Measurements from ENCODE around the gene ANXA7.

ANXA7 gene

GRCh38 chr10:73388228-73388627, 25.6 kb downstream of the ANXA7 start:
- Histone ChIP-seq H3K27me3 (ENCODE audit: control insufficient read depth, insufficient read depth, low read length) (no peaks in the 10 kb centered on the region), H3K4me3 (ENCODE audit: low read depth, low read length) (no peak overlapping the region), H3K36me3 (ENCODE audit: control insufficient read depth, insufficient read depth, low read length) (no peaks in the 10 kb centered on the region), H3K9me3 (ENCODE audit: control insufficient read depth, low read length) (no peaks in the 10 kb centered on the region), H3K79me2 (peaks cover 27% of the 10 kb centered on the region), H3K4me2 (ENCODE audit: low read length) (no peak overlapping the region), H3K9ac (no peak overlapping the region), H2AFZ (no peak overlapping the region), H3K4me1 (no peaks in the 10 kb centered on the region), H3K27ac (no peak overlapping the region)
- no peak for TF ChIP-seq CTCF (IDR thresholded peaks at IDR 0.05)

- Histone ChIP-seq H3K27ac (no peak overlapping the region), H2AFZ (no peak overlapping the region), H3K9me3 (ENCODE audit: control insufficient read depth, low read length) (no peaks in the 10 kb centered on the region), H3K4me2 (ENCODE audit: low read length) (no peak overlapping the region), H3K4me1 (no peaks in the 10 kb centered on the region), H3K27me3 (ENCODE audit: control insufficient read depth, insufficient read depth, low read length) (no peaks in the 10 kb centered on the region), H3K79me2 (peaks cover 31% of the 10 kb centered on the region), H3K36me3 (ENCODE audit: control insufficient read depth, insufficient read depth, low read length) (no peaks in the 10 kb centered on the region), H3K4me3 (ENCODE audit: low read depth, low read length) (no peak overlapping the region), H3K9ac (no peak overlapping the region)
- no peak for TF ChIP-seq CTCF (IDR thresholded peaks at IDR 0.05)
These were observed 27.3 kb downstream of the ANXA7 start for GRCh38 chr10:73386583-73386982.

- Histone ChIP-seq H3K27ac (no peak overlapping the region), H3K9me3 (ENCODE audit: control insufficient read depth, low read length) (no peaks in the 10 kb centered on the region), H3K36me3 (ENCODE audit: control insufficient read depth, insufficient read depth, low read length) (no peaks in the 10 kb centered on the region), H3K9ac (no peak overlapping the region), H3K4me2 (ENCODE audit: low read length) (no peak overlapping the region), H3K79me2 (peaks cover 9% of the 10 kb centered on the region), H3K4me3 (ENCODE audit: low read depth, low read length) (no peak overlapping the region), H3K27me3 (ENCODE audit: control insufficient read depth, insufficient read depth, low read length) (no peaks in the 10 kb centered on the region), H2AFZ (no peak overlapping the region), H3K4me1 (no peaks in the 10 kb centered on the region)
- no peak for TF ChIP-seq CTCF (IDR thresholded peaks at IDR 0.05)
These were observed 34.7 kb downstream of the ANXA7 start for GRCh38 chr10:73379064-73379748.

GRCh38 chr10:73376679-73377078, 37.2 kb downstream of the ANXA7 start:
- Histone ChIP-seq H3K9me3 (ENCODE audit: control insufficient read depth, low read length) (no peaks in the 10 kb centered on the region), H3K9ac (no peak overlapping the region), H3K27ac (no peak overlapping the region), H3K79me2 (peaks cover 3% of the 10 kb centered on the region), H3K4me1 (no peaks in the 10 kb centered on the region), H3K36me3 (ENCODE audit: control insufficient read depth, insufficient read depth, low read length) (no peaks in the 10 kb centered on the region), H3K4me2 (ENCODE audit: low read length) (no peak overlapping the region), H3K27me3 (ENCODE audit: control insufficient read depth, insufficient read depth, low read length) (no peaks in the 10 kb centered on the region), H2AFZ (no peak overlapping the region), H3K4me3 (ENCODE audit: low read depth, low read length) (no peak overlapping the region)
- no peak for TF ChIP-seq CTCF (IDR thresholded peaks at IDR 0.05)

GRCh38 chr10:73368238-73368637, 45.6 kb downstream of the ANXA7 start:
- Histone ChIP-seq H3K27ac (no peak overlapping the region), H2AFZ (no peak overlapping the region), H3K79me2 (no peaks in the 10 kb centered on the region), H3K4me1 (no peaks in the 10 kb centered on the region), H3K4me3 (ENCODE audit: low read depth, low read length) (no peak overlapping the region), H3K4me2 (ENCODE audit: low read length) (no peak overlapping the region), H3K27me3 (ENCODE audit: control insufficient read depth, insufficient read depth, low read length) (no peaks in the 10 kb centered on the region), H3K36me3 (ENCODE audit: control insufficient read depth, insufficient read depth, low read length) (no peaks in the 10 kb centered on the region), H3K9ac (no peak overlapping the region), H3K9me3 (ENCODE audit: control insufficient read depth, low read length) (no peaks in the 10 kb centered on the region)
- TF ChIP-seq CTCF (IDR thresholded peaks at IDR 0.05): no peak

All from parathyroid adenoma (tissue), 2 donors.